ENCODE results near the gene MTX3. TPM values are rescaled to one million over a fixed set of nuclear protein-coding genes. Genes with fewer than 3 reads are reported as not detected.

MTX3 gene
- total RNA-seq, 1 experiment from 2014 or later, result 22.7 TPM

GRCh38 chr5:80035839-80036238 is 44.8 kb upstream of the MTX3 start:
- intact Hi-C loops (cut with micrococcal nuclease; ENCODE audit: unreplicated experiment), result no loop called here
- no peak for TF ChIP-seq CTCF (IDR thresholded peaks at IDR 0.05; ENCODE audit: unreplicated experiment)
- Mint-ChIP-seq H3K4me1 (ENCODE audit: low read depth, unreplicated experiment) (no peaks in the 10 kb centered on the region), H3K27me3 (ENCODE audit: unreplicated experiment) (peaks cover 68% of the 10 kb centered on the region), H3K36me3 (ENCODE audit: insufficient read depth, unreplicated experiment) (no peaks in the 10 kb centered on the region), H3K9me3 (ENCODE audit: low read depth, unreplicated experiment) (no peaks in the 10 kb centered on the region), H3K27ac (ENCODE audit: unreplicated experiment) (no peak overlapping the region), H3K4me3 (ENCODE audit: low read depth, unreplicated experiment) (no peak overlapping the region)
- no peak for DNase-seq
- CTCF ChIA-PET, result no interaction called here
- BruUV-seq (replicated peaks), result no TSS peak

DNA sequence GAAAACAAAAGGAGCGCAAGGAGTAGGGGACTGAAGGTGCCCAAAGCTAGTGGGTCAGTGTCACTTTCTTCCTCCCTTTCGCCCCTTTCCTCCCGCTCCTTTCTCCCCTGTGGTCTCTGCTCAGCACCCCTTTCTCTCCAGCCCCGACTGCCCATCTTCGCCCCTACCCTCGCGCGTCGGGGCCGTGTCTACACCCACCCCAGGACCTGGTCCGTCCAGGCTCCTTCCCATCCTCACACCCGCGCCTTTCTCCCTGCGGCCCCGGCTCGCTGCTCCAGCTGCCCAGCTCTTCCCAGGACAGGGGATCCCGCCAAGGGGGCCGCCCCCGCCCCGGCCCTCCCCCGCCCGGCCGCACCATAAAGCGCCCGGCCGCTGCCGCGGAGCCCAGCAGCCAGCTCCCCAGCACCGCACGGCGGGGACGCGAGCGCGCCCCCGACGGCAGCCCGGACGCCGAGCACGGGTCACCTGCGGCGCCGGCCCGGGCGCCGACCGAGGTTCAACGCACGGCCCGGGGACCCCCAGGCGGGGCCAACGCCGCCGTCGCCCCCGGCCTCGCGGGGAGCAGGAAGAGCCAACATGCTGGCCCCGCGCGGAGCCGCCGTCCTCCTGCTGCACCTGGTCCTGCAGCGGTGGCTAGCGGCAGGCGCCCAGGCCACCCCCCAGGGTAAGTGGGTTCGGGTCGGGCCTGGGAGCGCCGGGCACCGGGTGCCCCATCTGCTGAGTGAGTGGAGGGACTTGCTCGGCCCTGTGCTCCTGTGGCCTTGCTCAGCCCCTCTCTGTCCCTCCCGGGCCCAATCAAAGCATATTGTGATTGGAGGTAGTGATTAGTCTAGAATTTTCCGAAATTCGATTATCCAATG is 44.1 kb upstream of the MTX3 start, which contains the start of gene THBS4:
Gene THBS4, plus strand, starts transcription at position 387 of the 860 bp plus-strand sequence. Its CDS starts 190 bp downstream, at position 577.
- CTCF ChIA-PET, result no interaction called here
- Mint-ChIP-seq H3K27me3 (ENCODE audit: unreplicated experiment) (peaks cover 61% of the 10 kb centered on the region), H3K4me1 (ENCODE audit: low read depth, unreplicated experiment) (no peaks in the 10 kb centered on the region), H3K27ac (ENCODE audit: unreplicated experiment) (no peak within 1 kb of the TSS), H3K4me3 (ENCODE audit: low read depth, unreplicated experiment) (no peak within 1 kb of the TSS), H3K36me3 (ENCODE audit: insufficient read depth, unreplicated experiment) (no peaks in the 10 kb centered on the region), H3K9me3 (ENCODE audit: low read depth, unreplicated experiment) (no peaks in the 10 kb centered on the region)
- TF ChIP-seq CTCF (IDR thresholded peaks at IDR 0.05; ENCODE audit: unreplicated experiment), result no peak
- intact Hi-C loops (cut with micrococcal nuclease; ENCODE audit: unreplicated experiment), result no loop called here
- no TSS peak for BruUV-seq (replicated peaks)
- DNase-seq, result no peak

GRCh38 chr5:80034559-80034958 is 43.5 kb upstream of the MTX3 start:
- H3K9me3 Mint-ChIP-seq (ENCODE audit: low read depth, unreplicated experiment), result no peaks in the 10 kb centered on the region
- no peak overlapping the region for H3K4me3 Mint-ChIP-seq (ENCODE audit: low read depth, unreplicated experiment)
- H3K27ac Mint-ChIP-seq (ENCODE audit: unreplicated experiment), result no peak overlapping the region
- H3K4me1 Mint-ChIP-seq (ENCODE audit: low read depth, unreplicated experiment), result no peaks in the 10 kb centered on the region
- no TSS peak for BruUV-seq (replicated peaks)
- no peaks in the 10 kb centered on the region for H3K36me3 Mint-ChIP-seq (ENCODE audit: insufficient read depth, unreplicated experiment)
- no peak for TF ChIP-seq CTCF (IDR thresholded peaks at IDR 0.05; ENCODE audit: unreplicated experiment)
- peaks cover 55% of the 10 kb centered on the region for H3K27me3 Mint-ChIP-seq (ENCODE audit: unreplicated experiment)
- CTCF ChIA-PET, result no interaction called here
- intact Hi-C loops (cut with micrococcal nuclease; ENCODE audit: unreplicated experiment), result no loop called here
- no peak for DNase-seq

- TF ChIP-seq CTCF (IDR thresholded peaks at IDR 0.05; ENCODE audit: unreplicated experiment), result no peak
- H3K4me3 Mint-ChIP-seq (ENCODE audit: low read depth, unreplicated experiment), result no peak overlapping the region
- no peaks in the 10 kb centered on the region for H3K9me3 Mint-ChIP-seq (ENCODE audit: low read depth, unreplicated experiment)
- CTCF ChIA-PET, result no interaction called here
- BruUV-seq (replicated peaks), result no TSS peak
- intact Hi-C loops (cut with micrococcal nuclease; ENCODE audit: unreplicated experiment), result no loop called here
- H3K27me3 Mint-ChIP-seq (ENCODE audit: unreplicated experiment), result peaks cover 55% of the 10 kb centered on the region
- DNase-seq, result no peak
- no peaks in the 10 kb centered on the region for H3K36me3 Mint-ChIP-seq (ENCODE audit: insufficient read depth, unreplicated experiment)
- H3K4me1 Mint-ChIP-seq (ENCODE audit: low read depth, unreplicated experiment), result peaks cover 5% of the 10 kb centered on the region
- H3K27ac Mint-ChIP-seq (ENCODE audit: unreplicated experiment), result no peak overlapping the region
Observed at GRCh38 chr5:80033513-80033912, 42.5 kb upstream of the MTX3 start.

All from Calu3 (cell line).